HG03457 (cell line): Measurements from ENCODE around the gene PIGQ.

Experiments
- ATAC-seq: cut with Tn5 transposase; IDR thresholded peaks from one replicate; pipeline ENCODE4 v1.9.1; 2021; ENCODE audit warnings: moderate number of reproducible peaks; ENCODE audit not compliant: unreplicated experiment

The PIGQ gene

DNA sequence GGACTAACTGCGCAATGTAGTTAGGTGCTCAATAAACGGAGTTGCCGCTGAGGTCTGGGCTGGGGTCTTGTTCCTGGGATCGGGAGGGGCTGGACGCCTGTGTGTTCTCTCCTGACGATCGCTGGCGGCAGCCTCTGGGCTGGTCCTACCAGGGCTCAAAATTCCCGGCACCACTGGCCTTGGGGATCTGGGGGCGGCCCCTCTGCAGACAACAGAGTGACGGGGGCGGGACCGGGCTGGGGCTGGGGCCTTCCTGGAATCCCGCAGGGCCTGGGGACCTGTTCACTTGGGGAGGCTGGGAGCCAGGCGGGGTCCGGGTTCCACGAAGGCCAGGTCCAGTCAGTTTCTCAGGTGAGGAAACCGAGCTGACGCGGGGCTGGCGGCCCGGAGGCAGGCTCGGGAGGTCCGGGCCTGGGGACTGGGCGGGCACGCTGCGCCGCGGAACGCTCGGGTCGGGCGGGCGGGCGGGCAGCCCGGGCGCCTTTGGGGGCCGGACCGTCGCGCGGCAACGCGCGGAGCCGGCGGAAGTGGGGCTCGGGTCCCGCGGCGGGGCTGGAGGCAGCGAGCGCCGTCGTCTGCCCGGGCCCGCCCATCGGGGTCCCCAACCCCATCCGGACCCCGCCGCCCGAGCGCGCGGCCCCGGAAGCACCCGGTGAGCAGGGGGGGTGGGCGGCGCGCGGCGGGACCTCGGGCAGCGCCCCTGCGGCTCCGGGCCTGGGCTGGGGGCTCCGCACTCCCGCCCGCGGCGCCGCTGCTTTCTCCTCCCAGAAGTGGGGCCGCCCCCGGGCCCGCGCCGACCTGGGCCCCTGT lies at the start of gene PIGQ:
Gene PIGQ (plus strand): TSS at position 524 of the 810 bp plus-strand sequence. CDS start 4,107 bp downstream, outside the sequence.
- no peak for ATAC-seq

DNA sequence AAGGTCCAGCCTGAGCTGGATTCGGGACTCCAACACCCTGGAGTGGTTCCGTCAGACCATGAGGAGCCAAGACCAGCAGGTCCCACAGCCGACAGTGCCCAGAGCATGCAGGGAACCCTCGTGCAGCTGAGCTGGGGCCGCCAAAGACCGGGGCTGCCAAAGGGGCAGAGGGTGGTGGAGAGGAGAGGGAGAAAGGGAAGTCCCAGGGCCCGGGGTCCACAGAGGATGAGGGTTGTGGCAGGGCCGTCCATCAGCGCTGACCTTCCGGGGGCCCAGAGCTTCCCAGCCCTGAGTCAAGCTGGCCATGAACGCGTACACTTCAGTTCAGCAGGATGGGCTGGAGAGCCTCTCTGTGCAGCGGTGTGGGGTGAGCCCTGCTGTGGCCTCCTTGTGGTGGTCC lies 48.9 kb upstream of the PIGQ start:
- no peak for ATAC-seq

DNA sequence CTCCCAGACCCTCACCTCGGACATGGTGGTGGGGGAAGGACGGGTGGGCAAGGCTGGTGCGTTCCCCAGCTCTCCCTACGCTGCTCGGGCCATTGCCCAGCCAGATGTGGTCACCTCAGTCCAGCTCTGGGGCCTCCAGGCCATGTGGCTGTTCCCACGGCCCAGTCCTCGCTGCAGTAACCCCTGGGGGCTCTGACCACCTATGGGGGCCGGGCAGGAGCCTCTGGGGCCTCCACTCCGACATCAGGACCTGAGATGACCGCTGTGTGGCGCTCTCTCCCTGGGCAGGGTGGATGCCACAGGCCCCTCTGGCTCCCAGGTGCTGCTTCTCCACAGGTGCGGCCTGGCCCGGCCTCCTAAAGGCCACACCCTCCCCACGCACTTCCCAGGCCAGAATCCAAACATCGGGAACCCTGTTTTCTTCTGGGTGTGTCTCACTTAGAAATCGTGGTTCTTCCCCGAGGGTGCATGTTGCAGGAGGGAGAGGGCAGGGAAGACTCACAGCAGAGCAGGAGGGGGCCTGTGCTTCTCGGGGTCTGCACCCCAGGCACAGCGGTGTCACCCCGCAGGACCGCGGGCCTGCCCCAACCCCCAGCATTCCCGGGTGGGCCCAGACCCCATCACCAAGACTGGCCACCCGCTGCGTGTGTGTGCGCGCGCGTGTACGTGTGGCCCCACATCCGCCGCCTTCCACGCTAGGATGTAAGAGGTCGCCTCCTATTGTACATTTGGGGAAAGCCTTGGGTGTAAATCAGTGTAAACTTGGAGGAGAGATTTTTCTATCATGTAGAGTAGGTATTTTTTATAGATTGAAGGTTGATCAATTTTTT lies 48.2 kb upstream of the PIGQ start:
- ATAC-seq: no peak

DNA sequence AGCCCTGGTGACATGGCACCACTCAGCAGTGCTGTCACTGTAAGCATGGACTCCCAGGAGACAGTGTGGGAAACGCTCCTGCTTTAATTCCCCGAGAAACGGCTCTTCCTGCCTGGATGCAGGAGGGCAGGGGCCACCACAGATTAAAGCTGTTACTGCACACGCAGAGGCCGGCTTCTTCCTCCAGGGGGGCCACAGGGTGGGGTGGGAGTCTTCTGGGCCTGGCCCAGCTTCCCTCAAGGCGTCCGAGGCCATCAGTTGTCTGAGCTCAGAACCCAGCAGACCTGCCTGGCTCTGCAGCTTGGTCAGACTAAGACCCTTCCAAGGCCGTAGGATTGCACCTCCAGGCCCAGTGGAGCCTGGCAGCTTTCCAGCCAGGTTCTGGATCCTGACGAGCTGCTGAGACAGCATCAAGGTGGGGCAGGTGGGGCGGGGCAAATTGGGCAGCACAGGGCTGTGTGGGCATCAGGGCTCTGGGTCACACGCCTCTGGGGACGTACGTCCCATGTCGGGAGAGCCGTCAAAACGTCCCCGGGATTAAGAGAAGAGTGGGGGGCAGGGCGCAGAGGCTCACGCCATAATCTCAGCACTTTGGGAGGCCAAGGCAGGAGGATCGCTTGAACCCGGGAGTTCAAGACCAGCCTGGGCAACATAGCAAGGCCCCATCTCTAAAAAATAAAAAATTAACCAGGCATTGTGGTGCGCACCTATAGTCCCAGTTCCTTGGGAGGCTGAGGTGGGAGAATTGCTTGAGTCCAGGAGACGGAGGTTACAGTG lies 47.3 kb upstream of the PIGQ start:
- no peak for ATAC-seq

DNA sequence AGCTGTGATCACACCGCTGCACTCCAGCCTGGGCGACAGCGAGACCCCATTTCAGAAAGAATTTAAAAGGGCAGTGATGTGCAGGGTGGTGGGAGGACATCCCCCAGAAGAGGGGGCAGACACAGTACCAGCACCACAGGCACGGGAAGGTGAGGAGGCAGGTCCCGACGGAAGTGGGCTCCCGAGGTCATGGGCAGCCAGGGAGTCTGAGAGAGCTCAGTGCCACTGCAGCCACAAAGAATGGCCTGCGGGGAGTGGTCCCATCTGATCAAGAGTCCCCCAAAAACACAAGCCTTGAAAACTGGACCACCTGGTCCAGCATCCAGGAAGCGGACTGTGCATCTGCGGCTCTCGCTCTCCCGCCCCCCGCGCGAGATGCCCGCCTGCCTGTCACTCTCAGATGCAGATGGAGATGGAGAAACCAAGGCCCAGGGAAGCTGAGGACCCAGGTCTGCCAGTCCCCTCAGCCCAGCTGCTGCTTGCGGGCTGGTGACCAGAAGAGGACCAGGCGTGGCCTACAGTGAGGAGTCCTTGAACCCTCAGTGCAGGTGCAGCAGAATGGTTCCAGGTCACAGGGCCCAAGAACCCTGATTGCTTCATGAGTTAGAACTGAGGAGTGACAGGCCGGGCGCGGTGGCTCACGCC lies 46.5 kb upstream of the PIGQ start:
- ATAC-seq: no peak

DNA sequence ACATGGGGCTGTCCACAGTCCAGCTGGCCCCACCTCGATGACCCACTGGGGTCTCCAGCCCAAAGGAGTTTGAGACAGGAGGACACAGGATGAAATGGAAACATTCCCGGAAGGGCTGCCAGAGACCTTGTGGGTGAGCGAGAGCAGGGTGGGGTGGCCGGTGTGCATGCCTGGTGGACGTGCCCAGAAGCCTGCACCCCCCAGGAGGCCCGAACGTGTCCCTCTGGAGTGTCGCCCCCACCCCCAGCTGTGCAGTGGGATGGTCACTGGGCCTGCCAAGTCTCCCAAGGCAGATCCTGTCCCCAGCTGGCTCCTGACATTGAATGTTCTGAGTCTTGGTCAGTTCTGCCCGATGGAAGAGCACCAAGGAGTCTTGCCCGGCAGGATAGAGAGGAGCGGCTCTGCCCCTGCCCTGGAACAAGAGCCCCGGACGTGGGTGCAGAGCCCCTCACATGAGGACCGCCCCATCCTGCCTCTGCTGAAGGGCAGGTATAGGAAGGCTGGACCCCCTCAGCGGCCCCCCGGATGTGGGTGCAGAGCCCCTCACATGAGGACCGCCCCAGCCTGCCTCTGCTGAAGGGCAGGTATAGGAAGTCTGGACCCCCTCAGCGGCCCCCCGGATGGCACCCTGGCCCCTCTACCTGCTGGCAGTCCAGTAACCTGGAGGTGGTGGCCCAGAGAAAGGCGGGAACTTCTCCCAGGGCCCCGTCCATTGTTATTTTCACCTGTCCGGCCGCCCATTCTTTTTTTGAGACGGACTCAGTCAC lies 45.3 kb upstream of the PIGQ start:
- ATAC-seq: no peak

DNA sequence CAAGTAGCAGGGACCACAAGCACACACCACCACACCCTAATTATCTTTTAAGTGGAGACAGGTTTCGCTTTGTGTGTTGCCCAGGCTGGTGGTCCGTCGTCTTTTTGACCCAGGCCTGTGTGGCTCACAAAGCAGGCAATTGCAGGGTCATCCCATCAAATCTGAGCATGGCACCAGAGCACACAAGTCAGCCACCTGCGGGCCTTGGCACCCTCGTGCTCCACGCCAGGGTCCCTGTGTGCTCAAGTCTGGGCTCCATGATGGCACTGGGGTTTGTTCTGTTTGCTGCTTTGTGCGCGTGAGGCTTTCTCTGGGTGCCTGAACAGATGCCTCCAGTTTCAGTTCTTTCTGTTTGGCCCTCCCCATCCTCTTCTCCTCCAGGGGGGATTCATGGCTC lies 44.6 kb upstream of the PIGQ start:
- ATAC-seq: no peak

DNA sequence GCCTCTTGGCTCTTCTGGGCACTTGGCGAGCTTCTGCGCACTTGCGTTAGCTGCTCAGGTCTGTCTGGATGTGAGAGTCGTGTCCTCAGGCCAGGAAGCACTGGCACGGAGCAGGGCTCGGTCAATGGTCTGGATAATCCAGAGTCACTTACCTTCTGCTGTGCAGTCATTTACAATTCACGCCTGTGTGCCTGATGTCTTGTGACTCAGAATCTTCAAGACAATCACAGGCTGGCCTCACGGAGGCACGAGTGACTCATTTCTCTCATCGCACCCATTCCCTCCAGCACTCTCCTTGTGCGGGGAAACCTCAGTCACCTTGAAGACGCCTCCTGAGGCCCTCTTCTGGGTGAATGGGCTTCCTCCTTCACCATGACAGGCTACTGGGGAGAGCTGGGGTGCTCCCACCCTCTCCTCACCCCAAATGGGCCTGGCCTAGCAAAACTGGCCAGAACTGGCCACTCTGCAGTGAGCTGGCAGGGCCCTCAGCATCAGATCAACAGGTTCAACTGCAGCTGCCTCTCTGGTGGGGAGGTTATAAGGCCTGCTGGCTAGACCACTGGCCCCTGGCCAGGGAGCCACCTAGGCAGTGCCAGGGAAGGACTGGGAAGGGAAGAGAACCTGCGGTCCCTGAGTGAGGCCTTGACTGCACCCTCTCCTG lies 44.1 kb upstream of the PIGQ start:
- ATAC-seq: no peak

DNA sequence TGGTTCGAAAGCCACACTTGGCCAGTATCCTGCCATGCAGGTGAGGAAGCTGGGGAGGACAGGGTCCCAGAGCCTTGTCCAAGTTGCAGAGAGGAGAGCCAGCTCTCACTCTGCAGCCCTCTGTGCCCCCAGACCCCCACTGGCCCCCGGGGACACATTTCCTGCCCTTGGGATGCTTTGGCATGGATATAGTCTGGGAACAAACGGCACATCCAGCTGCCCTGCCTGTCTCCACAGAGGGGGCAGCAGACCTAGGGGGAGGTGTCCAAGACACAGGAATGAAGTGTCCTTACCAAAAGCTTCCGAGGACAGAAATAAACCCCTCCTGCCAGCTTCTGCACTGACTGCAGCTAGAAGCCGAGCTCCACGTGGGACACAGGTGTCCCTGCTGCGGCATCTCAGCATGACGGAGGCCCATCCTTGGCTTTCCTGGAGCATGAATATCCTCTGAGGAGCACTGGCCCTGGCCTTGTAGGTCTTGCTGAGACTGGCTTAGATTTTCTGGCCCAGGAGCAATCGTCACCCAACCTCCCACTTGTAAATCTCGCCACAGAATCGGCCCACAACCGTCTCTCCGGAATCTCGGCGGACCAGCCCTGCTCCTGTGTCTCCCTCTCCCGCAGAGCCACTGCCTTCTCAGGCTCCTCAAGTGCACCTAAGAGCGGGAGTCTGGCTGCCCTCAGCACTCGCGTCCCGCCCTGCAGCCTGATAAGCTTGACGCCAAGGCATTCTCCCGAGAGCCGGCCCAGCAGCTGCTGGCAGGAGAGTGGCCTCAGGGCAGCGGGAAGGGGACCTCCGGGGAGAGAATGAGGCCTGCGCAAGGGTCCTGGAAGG lies 43.4 kb upstream of the PIGQ start:
- ATAC-seq: no peak

DNA sequence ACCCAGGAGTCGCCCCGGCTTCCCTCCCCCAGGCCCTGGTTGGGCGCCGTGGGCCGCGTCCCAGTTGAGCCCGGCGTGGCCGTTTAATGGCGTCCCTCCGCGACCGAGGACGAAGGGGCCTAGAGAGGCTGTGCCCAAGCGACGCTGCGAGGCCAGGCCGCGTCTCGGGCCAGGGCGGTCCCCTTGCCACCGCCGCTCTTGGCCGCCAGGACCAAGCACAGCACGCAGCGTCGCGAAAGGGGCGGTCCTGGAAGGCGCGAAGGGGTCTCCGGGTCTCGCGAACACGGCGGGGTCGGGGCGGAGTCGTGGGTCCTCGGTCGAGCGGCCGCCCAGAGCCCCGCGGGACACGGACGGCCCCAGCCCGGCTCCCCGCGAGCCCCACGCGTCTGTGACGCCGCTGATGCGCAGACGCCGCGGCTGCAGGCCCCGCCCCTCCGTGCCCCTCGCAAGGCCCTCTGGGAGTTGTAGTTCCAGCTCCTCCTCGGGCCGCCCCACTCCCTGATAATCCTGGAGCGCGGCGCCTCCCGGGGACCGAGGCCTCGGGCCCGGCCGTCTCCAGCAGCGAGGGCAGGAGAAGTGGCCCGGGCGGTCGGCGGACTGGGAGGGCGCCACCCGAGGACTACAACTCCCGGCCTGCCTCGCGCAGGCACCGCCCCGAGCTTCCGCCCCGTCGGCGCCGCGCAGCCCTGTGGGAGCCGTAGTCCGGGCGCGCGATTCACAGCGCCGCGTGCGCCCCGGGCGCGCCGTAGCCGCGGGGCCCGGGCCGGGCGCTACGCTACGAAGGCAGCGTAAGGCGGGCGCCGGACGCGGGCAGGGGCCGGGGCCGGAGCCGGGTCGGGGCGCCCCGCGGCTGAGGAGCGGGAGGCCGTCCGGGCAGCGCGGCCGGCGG lies 42.5 kb upstream of the PIGQ start, which contains the start of gene CAPN15:
Gene CAPN15 (plus strand): TSS at position 698 of the 889 bp plus-strand sequence. CDS start 19,127 bp downstream, outside the sequence.
- ATAC-seq: peak; percentile 50

DNA sequence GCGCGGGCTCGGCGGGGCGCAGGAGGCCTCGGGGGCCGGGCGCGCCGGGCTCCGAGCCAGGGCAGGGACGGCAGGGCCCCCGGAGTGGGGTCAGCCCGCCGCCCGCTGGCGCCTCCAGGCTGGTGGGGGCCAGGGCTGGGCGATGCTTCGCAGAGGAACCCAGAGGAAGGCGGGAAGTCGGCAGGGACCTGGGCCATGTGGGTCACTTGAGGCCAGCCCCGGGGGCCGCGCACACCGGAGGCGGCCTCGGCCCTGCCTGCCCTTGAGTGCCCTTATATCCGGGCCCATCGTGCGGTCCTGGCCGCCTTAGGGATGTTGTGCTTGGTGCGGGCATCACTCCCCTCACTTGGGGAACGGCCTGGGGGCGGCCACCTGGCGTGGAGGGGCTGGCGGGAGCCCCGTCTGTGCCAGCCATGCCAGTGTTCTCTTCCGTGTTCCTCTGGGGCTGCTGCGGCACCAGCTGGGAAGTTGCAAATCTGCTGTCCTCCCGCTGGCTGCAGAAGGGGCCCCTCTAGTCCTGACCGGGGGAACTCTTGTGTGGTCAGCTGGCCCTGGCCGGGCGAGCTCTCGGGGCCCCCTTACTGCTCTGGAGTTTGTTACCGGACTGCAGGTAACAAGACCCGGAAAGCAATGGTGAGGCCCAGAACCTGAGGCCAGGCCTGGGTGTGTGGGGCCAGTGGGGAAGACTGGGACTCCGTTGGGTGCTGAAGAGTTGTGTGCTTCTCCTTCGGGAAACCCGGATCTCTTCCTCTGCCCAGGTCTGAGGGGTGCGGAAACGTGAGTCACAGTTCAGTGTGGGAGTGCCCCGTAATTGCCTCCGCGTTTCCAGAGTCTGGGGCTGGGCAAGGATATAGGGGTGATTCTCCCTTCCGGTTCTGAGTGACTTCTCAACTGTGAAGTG lies 41.4 kb upstream of the PIGQ start:
- ATAC-seq: peak; percentile 6

DNA sequence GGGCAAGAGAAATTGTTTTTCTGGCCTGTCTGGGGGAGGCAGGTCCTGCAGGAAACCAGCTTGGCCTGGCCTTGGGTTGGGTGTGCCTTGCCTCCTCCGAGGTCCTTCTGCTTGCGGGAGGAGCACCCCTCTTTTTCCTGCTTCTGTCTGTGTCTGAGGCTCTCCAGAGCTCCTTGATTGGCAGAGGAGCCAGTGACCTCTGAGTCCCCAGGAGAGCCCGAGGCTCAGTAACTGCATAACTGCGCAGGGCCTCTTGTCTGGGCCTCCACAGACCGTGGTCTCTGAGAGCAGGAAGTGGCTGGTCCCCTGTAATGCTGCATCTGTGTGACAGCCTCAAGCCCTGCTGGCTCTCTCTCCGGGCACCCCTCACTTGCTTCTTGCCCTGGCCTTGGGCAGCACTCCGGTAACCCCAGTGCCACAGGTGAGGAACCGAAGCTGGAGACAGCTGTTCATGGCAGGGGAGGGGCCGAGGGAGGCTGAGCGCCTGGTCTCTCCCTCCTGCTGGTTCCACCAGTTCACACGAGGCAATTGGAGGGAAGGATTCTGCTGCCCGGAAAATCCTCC lies 40.7 kb upstream of the PIGQ start:
- ATAC-seq: no peak

DNA sequence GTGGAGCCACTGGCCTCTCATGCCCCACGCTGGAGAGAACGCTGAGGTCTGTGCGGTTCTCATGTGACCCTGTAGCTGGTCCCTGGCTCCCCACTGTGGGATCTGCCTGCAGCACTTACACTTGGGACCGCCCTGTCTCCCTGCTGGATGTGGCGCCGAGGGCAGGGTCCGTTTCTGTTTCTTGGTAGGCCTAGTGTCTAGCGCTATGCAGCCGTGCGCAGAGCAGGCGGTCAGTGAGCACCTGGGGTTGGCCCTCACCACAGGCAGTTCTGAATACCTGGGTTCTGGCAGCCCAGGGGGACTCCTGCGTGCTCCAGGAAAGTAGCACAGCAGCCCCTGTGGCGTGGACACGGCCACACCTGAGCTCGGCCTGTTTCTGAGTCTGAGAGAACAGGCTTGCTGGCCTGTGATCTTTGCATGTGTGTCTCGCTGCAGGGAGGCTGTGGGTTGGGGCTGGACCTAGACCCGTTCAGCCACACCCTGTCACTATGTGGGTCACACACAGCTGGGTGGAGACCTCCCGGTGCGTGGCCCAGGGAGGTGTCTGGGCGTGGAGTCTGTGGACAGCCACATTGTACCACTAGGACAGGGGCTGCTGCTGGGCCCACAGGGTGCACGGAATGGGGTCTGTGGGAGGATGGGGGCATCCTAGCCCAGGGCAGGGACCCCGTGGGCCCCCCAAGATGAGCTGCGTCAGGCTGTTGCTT lies 39.5 kb upstream of the PIGQ start:
- no peak for ATAC-seq

DNA sequence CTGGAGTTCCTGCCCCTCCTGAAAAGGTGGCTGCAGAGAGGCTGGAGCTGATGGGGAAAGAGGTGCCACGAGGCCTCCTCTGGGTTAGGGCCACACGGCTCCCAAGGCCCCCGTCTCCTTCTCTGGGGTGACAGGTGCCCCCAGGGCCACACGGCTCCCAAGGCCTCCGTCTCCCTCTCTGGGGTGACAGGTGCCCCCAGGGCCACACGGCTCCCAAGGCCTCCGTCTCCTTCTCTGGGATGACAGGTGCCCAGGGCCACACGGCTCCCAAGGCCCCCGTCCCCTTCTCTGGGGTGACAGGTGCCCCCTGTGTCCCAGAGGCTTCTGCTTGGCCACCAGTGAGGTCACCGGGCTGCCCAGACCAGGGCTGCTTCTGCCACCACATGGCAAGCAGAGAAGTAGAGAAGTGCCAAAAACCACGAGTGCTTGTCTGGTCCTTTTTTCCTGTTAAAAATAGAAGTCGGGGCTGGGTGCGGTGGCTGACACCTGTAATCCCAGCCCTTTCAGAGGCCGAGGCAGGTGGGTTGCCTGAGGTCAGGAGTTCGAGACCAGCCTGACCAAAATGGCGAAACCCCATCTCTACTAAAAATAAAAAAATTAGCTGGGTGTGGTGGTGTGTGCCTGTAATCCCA lies 38.2 kb upstream of the PIGQ start:
- no peak for ATAC-seq
